Activated gamma-delta T cell (primary cell): ENCODE data around the gene SLC4A4.

Experiments used
- DNase-seq: peaks from one replicate; lab custom pipeline; 2025; lab: John Stamatoyannopoulos, UW

SLC4A4 gene

GRCh38 chr4:71537551-71538065 is 198.8 kb downstream of the SLC4A4 start:
- DNase-seq, result no peak

GRCh38 chr4:71538528-71538927 is 199.7 kb downstream of the SLC4A4 start:
- no peak for DNase-seq

DNA sequence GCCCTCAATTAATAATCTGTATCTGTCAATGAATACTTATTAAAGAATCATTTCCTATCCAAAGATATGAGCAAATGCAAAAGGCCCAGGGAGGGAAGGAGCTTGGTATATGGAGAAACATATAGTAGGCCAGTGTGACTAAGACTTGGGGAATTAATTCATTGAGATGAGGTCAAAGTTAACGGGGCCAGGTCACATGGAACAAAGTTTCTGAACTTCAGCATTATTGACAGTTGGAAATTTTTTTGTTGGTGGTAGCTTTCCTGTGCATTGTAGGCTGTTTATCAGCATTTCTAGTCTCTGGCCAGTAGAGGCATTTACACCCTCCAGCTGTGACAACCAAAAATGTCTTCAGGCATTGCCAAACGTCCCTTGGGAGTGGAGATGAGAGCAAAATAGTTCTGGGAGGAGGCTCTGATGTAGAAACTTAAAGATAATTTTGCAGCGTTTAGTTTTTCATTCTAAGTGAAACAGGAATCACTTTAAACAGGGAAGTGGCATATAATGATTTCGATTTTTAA is 202.0 kb downstream of the SLC4A4 start:
- DNase-seq, result no peak

DNA sequence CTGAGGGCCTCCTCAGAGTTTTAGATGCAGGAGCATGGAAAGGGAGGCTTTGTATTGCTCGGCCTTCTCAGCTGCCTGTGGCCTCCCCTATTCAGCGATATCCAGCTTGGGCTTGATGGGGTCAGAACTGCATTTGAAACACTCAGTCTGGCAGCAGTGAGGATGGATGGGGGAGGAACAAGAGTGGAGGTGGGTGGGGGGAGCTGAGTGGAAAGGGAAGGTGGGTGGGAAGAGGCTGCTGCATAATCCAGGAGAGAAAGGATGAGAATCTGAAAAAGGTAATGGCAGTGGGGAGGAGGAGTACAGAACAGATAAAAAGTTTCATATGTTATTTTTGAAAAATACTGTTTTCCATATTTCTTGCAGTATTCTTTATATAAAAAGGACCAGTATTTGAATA is 202.7 kb downstream of the SLC4A4 start:
- DNase-seq, result no peak

GRCh38 chr4:71545168-71545567 is 206.3 kb downstream of the SLC4A4 start:
- DNase-seq, result no peak

- no peak for DNase-seq
Measured at GRCh38 chr4:71549516-71550160, 210.8 kb downstream of the SLC4A4 start.

DNA sequence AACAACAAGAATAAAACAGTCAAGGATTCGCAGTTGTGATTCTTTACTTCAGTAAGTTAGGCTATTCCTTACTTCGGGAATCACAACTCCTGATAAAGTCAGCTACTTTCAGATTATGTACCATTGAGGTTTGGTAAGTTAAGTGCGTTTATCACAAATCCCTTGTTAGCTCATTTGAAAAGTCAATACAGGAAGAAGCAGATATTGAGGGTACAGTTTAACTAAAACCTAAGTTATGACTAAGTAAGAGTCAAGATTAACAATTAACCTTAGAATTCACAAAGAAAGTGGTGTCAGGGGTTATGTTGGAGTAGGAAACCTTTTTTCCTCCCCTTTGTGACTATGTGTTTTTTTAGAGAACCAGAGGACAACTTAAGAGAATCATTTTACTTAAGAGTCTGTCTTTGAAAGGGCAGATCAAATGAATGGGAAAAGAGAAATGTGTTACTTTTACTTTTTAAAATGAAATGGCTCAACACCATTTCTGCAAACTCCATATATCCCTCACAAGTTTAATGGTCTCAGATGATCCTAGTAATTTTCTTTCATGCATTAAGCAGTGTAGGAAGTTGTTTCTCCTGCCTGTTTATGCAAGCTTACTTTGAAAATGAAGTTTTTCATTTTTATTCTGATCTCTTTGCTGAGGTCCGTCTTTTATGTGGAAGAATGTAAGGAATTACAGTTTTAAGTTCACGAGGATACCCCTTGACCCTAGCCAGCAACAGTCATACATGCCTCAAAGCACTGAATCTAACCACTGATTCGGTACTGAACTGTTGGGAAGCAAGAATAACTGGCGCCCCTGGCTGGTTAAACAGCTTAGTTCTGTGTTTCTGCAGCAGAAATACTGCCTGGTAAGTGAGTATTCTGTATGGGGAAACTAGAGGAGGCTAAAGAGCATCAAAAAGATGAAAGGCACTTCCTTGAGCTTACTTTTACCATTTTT is 211.7 kb downstream of the SLC4A4 start:
- no peak for DNase-seq

GRCh38 chr4:71553605-71554004 is 214.8 kb downstream of the SLC4A4 start:
- DNase-seq, result no peak

- no peak for DNase-seq
Measured at GRCh38 chr4:71554025-71554424, 215.2 kb downstream of the SLC4A4 start.

- DNase-seq, result no peak
Measured at GRCh38 chr4:71558248-71558647, 219.4 kb downstream of the SLC4A4 start.

GRCh38 chr4:71559957-71560571 is 221.2 kb downstream of the SLC4A4 start:
- no peak for DNase-seq

DNA sequence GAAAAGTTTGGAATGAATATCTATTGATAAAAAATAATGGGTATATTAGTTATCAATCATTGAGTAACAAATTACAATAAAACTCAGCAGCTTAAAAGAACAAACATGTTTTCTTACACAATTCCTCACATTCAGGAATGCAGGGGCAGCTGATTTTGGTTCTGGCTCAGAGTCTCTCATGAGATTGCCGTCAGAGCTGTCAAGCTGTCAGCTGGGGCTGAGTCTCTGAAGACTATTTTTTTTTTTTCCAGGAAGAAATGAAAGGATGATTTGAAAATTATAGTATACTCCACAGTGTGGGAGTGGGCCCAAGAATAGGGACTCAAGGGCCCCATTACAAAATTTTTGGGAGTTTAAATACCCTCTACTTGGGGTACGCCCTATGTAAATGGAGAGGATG is 226.0 kb downstream of the SLC4A4 start:
- no peak for DNase-seq

DNA sequence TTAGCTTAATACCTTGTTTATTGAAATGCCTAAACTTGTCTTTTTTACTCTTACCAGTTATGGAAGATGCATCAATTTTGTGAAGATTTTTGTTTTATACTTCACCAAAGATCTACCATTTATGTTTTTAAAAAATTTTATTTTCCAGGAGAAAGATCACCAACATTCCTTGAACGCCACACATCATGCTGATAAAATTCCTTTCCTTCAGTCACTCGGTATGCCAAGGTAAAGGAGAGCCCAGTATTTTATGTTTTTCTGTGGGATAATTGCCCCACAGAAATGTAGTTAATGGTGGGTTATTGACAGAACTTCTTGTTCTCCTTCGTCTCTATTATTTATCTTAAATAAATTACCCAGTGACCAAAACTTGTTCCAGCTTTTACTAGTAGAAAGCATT is 228.0 kb downstream of the SLC4A4 start:
- no peak for DNase-seq

GRCh38 chr4:71568131-71568530 is 229.3 kb downstream of the SLC4A4 start:
- DNase-seq, result no peak

DNA sequence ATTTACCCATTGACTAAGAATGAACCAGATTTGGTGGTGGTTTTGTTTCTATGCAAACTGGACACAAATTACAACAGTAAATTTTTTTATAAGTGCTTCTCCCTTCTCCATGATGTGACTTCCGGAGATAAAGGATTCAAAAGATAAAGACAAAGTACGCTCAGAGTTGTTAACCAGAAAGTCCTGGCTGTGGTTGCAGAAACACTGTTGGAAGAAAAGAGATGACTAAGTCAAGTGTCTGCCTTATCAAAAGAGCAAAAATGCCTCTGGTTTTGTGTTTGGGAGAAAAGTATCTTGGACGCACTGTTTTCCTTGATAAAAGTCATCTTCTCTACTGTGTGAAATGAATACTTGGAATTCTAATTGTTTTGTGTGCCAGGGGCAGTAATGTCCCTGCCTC is 231.7 kb downstream of the SLC4A4 start:
- no peak for DNase-seq

- DNase-seq, result no peak
Measured at GRCh38 chr4:71571346-71571745, 232.5 kb downstream of the SLC4A4 start.

- no peak for DNase-seq
Measured at GRCh38 chr4:71583971-71584370, 245.2 kb downstream of the SLC4A4 start.

- no peak for DNase-seq
Measured at GRCh38 chr4:71584585-71584984, 245.8 kb downstream of the SLC4A4 start.

DNA sequence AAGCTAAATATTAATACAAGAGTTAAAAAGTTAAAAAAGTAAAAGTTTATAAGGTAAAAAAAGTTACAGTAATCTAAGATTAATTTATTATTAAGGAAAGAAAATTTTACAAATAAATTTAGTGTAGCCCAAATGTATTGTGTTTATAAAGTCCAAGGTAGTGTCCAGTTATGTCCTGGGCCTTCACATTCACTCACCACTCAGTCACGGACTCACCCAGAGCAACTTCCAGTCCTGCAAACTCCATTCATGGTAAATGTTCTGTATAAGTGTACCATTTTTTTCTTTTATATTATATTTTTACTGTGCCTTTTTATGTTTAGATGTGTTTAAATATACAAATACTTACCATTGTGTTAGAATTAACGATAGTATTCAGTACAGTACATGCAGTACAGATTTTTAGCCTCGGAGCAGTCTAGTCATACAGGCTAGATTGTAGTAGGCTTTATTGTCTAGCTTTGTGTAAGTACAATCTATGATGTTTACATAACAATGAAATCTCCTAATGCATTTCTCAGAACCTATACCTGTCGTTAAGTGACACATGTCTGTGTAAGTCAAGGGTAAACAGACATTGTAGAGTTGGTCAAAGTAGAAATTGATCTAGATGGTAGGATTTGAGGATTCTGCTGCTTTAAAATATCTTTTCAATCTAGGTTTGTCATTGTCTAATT is 247.4 kb downstream of the SLC4A4 start:
- no peak for DNase-seq

GRCh38 chr4:71587995-71588394 is 249.2 kb downstream of the SLC4A4 start:
- DNase-seq, result no peak

DNA sequence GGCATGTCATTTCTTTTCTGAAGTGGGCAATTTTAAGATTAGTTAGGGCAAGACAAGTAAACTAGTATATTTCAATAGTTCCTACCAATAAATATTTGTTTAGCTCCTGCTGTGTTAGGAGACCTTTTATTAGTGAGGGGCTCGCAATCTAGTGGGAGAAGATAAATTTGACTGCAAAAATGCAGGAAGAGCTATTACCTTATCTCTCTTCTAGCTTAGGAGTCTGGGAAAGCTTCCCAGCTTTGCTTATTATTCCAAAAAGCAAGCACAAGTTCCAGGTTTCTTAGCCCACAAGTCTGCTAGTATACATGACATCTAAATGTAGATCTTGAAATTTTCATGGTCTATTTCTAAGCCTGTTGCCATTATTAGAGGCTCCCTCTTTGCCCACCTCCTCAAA is 254.0 kb downstream of the SLC4A4 start:
- DNase-seq, result no peak

DNA sequence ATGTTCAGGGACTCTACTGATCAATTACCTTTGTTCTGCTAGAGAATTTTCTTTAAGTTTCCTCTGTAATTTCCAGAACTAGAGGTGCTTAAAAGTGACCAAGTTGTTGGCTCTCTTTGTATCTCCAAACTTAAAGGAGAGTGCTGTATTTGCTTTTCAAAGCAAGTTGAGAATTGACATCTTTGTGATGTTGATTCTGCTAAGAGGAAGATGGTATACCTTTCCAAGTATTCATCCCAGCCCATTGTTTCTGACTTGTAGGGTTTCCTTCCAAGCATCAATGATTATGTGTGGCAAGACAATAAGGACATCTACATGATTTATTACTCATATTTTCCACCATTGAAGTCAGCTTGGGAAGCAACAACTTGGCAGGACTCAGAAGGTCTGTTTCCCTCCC is 254.5 kb downstream of the SLC4A4 start:
- DNase-seq, result no peak
